MM.1S (cell line): ENCODE measurements around the gene IL1RAP.

Experiments used
- CTCF ChIP-seq: fragments of 300-600 bp; sonication (generic); IDR thresholded peaks from 2 replicates; pipeline ENCODE4 v1.5.1; 2016; ENCODE audit warnings: antibody characterized with exemption, low read length, mixed read lengths
- EZH2 ChIP-seq: fragments of 300-600 bp; sonication (generic); optimal IDR thresholded peaks from 2 replicates; pipeline ENCODE3; 2017; ENCODE audit warnings: low read depth, mild to moderate bottlenecking, antibody characterized with exemption, low read length, mixed read lengths
- EZH2phosphoT487 ChIP-seq: fragments of 300-600 bp; sonication (generic); IDR thresholded peaks from 2 replicates; pipeline ENCODE4 v1.6.1; 2018; ENCODE audit warnings: antibody characterized with exemption, low read length

- TF ChIP-seq CTCF (peak; percentile 71), EZH2 (no peak), EZH2phosphoT487 (no peak)
Measured at GRCh38 chr3:190696777-190697501, 183.1 kb downstream of the IL1RAP start.
